HG03571 (cell line): ENCODE measurements around the gene ARHGAP35.

ENCODE experiments used
- ATAC-seq: cut with Tn5 transposase; IDR thresholded peaks from one replicate; pipeline ENCODE4 v1.9.1; 2021; ENCODE audit not compliant: unreplicated experiment

The ARHGAP35 gene

GRCh38 chr19:46901701-46902401, 41.1 kb downstream of the ARHGAP35 start:
- no peak for ATAC-seq

- no peak for ATAC-seq
Measured at GRCh38 chr19:46902402-46902766, 41.6 kb downstream of the ARHGAP35 start.

GRCh38 chr19:46903458-46903857, 42.7 kb downstream of the ARHGAP35 start:
- ATAC-seq = no peak

GRCh38 chr19:46904114-46905060, 43.6 kb downstream of the ARHGAP35 start:
- ATAC-seq = no peak

- ATAC-seq = no peak
Measured at GRCh38 chr19:46906221-46906620, 45.4 kb downstream of the ARHGAP35 start.

GRCh38 chr19:46907880-46908279, 47.1 kb downstream of the ARHGAP35 start:
- no peak for ATAC-seq

GRCh38 chr19:46909356-46909755, 48.6 kb downstream of the ARHGAP35 start:
- ATAC-seq = no peak
